Measurements from ENCODE around the gene SH3BGR.
"Not testable (repeated sequence)": the region's sequence is repeated elsewhere in the genome, so short reads cannot be mapped to it uniquely, and the experiment has no call there.

SH3BGR gene

GRCh38 chr21:39538453-39539042, 86.8 kb downstream of the SH3BGR start:
- no peak overlapping the region for H3K9ac ChIP-seq (ENCODE audit: low read depth, low read length, poor library complexity, severe bottlenecking)
- H3K4me3 ChIP-seq (ENCODE audit: low read length, poor library complexity, severe bottlenecking) = no peak overlapping the region
- no peak overlapping the region for H3K4me2 ChIP-seq (ENCODE audit: low read depth, low read length, poor library complexity, severe bottlenecking)
- no peaks in the 10 kb centered on the region for H3K27me3 ChIP-seq (ENCODE audit: insufficient read depth, low read length, poor library complexity, severe bottlenecking)
- H3K9me2 ChIP-seq (replicated peaks; ENCODE audit: low read depth, low read length) = no peaks in the 10 kb centered on the region
- no peaks in the 10 kb centered on the region; the same call in 1 of the 2 replicates for H3K9me3 ChIP-seq (ENCODE audit: insufficient read depth, low read depth, low read length)
- H4K20me1 ChIP-seq (ENCODE audit: insufficient read depth, low read length, poor library complexity, severe bottlenecking) = no peaks in the 10 kb centered on the region
- H3K79me2 ChIP-seq (ENCODE audit: insufficient read depth, low read length) = no peaks in the 10 kb centered on the region
- H3K36me3 ChIP-seq (ENCODE audit: insufficient read depth, low read length) = no peaks in the 10 kb centered on the region
- no peaks in the 10 kb centered on the region for H3K4me1 ChIP-seq (ENCODE audit: insufficient read depth, low read length, poor library complexity, severe bottlenecking)
- no peak overlapping the region for H2AFZ ChIP-seq (ENCODE audit: low read length)
- no peak for TF ChIP-seq CTCF (conservative IDR thresholded peaks at IDR 0.05; ENCODE audit: low read length)
- no peak for TF ChIP-seq EZH2phosphoT487 (IDR thresholded peaks at IDR 0.05; ENCODE audit: borderline replicate concordance)
- H3F3A ChIP-seq (ENCODE audit: low read depth) = no peaks in the 10 kb centered on the region

GRCh38 chr21:39540367-39540766, 88.6 kb downstream of the SH3BGR start:
- H3K4me2 ChIP-seq (ENCODE audit: low read depth, low read length, poor library complexity, severe bottlenecking); H3K9me3 ChIP-seq (ENCODE audit: insufficient read depth, low read depth, low read length); H2AFZ ChIP-seq (ENCODE audit: low read length); H3K4me1 ChIP-seq (ENCODE audit: insufficient read depth, low read length, poor library complexity, severe bottlenecking); H3K9me2 ChIP-seq (replicated peaks; ENCODE audit: low read depth, low read length); H3K9ac ChIP-seq (ENCODE audit: low read depth, low read length, poor library complexity, severe bottlenecking); H3K79me2 ChIP-seq (ENCODE audit: insufficient read depth, low read length); H3F3A ChIP-seq (ENCODE audit: low read depth); H3K4me3 ChIP-seq (ENCODE audit: low read length, poor library complexity, severe bottlenecking); H3K36me3 ChIP-seq (ENCODE audit: insufficient read depth, low read length); H3K27me3 ChIP-seq (ENCODE audit: insufficient read depth, low read length, poor library complexity, severe bottlenecking); H4K20me1 ChIP-seq (ENCODE audit: insufficient read depth, low read length, poor library complexity, severe bottlenecking): not testable (repeated sequence)

GRCh38 chr21:39542736-39543135, 91.0 kb downstream of the SH3BGR start:
- no peaks in the 10 kb centered on the region; the same call in 1 of the 2 replicates for H3K9me3 ChIP-seq (ENCODE audit: insufficient read depth, low read depth, low read length)
- no peak overlapping the region for H2AFZ ChIP-seq (ENCODE audit: low read length)
- H3K27me3 ChIP-seq (ENCODE audit: insufficient read depth, low read length, poor library complexity, severe bottlenecking) = no peaks in the 10 kb centered on the region
- no peak overlapping the region for H3K9ac ChIP-seq (ENCODE audit: low read depth, low read length, poor library complexity, severe bottlenecking)
- no peaks in the 10 kb centered on the region for H4K20me1 ChIP-seq (ENCODE audit: insufficient read depth, low read length, poor library complexity, severe bottlenecking)
- no peaks in the 10 kb centered on the region for H3K79me2 ChIP-seq (ENCODE audit: insufficient read depth, low read length)
- no peaks in the 10 kb centered on the region for H3K36me3 ChIP-seq (ENCODE audit: insufficient read depth, low read length)
- no peaks in the 10 kb centered on the region for H3F3A ChIP-seq (ENCODE audit: low read depth)
- H3K9me2 ChIP-seq (replicated peaks; ENCODE audit: low read depth, low read length) = no peaks in the 10 kb centered on the region
- no peak for TF ChIP-seq EZH2phosphoT487 (IDR thresholded peaks at IDR 0.05; ENCODE audit: borderline replicate concordance)
- TF ChIP-seq CTCF (conservative IDR thresholded peaks at IDR 0.05; ENCODE audit: low read length) = no peak
- no peaks in the 10 kb centered on the region for H3K4me1 ChIP-seq (ENCODE audit: insufficient read depth, low read length, poor library complexity, severe bottlenecking)
- H3K4me3 ChIP-seq (ENCODE audit: low read length, poor library complexity, severe bottlenecking) = no peak overlapping the region
- no peak overlapping the region for H3K4me2 ChIP-seq (ENCODE audit: low read depth, low read length, poor library complexity, severe bottlenecking)

GRCh38 chr21:39546522-39546921, 94.8 kb downstream of the SH3BGR start:
- Histone ChIP-seq H3K9me2 (replicated peaks; ENCODE audit: low read depth, low read length) (no peaks in the 10 kb centered on the region), H2AFZ (ENCODE audit: low read length) (no peak overlapping the region), H3K4me2 (ENCODE audit: low read depth, low read length, poor library complexity, severe bottlenecking) (no peak overlapping the region), H3K9ac (ENCODE audit: low read depth, low read length, poor library complexity, severe bottlenecking) (no peak overlapping the region), H3K36me3 (ENCODE audit: insufficient read depth, low read length) (no peaks in the 10 kb centered on the region), H3F3A (ENCODE audit: low read depth) (no peaks in the 10 kb centered on the region), H3K79me2 (ENCODE audit: insufficient read depth, low read length) (no peaks in the 10 kb centered on the region), H3K4me1 (ENCODE audit: insufficient read depth, low read length, poor library complexity, severe bottlenecking) (no peaks in the 10 kb centered on the region), H3K4me3 (ENCODE audit: low read length, poor library complexity, severe bottlenecking) (no peak overlapping the region), H3K9me3 (ENCODE audit: insufficient read depth, low read depth, low read length) (no peaks in the 10 kb centered on the region; the same call in 1 of the 2 replicates), H3K27me3 (ENCODE audit: insufficient read depth, low read length, poor library complexity, severe bottlenecking) (no peaks in the 10 kb centered on the region), H4K20me1 (ENCODE audit: insufficient read depth, low read length, poor library complexity, severe bottlenecking) (no peaks in the 10 kb centered on the region)
- no peak for TF ChIP-seq CTCF (conservative IDR thresholded peaks at IDR 0.05; ENCODE audit: low read length)
- no peak for TF ChIP-seq EZH2phosphoT487 (IDR thresholded peaks at IDR 0.05; ENCODE audit: borderline replicate concordance)
